ENCODE results near the gene BCKDK.
"Not testable (repeated sequence)": the region's sequence is repeated elsewhere in the genome, so short reads cannot be mapped to it uniquely, and the experiment has no call there.

Gene BCKDK

DNA sequence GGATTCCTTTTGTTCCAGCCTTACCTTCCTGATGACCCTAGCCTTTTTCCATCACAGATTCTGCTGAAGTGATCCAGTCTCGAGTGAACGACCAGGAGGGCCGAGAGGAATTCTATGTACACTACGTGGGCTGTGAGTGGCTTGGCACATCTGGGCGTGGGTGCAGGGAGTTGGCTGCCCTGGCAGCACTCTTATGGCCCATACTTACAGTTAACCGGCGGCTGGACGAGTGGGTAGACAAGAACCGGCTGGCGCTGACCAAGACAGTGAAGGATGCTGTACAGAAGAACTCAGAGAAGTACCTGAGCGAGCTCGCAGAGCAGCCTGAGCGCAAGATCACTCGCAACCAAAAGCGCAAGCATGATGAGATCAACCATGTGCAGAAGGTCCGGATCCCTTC is 11.9 kb downstream of the BCKDK start:
- no peak for DNase-seq (ENCODE audit: low read depth in 2 of 2)

DNA sequence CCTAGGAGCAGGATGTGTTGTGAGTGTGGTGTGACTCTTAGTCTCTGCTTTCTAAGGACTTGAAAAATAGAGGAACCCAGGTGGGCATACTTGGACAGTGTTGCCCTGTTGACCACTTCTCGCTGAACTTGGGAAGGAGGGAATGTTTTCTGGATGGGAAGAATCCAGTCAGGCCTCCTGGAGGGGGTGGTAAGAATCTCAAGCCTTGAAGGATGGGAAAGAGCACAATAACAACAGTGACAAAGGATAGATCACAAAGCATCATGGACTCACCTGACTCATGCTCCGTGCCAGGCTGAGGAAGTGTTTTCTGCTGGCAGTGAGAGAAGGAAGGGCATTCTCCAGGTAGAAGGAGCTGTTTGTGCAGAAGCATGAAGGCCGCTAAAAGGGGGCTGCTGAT is 17.7 kb downstream of the BCKDK start:
- no peak for DNase-seq (ENCODE audit: low read depth in 2 of 2)

DNA sequence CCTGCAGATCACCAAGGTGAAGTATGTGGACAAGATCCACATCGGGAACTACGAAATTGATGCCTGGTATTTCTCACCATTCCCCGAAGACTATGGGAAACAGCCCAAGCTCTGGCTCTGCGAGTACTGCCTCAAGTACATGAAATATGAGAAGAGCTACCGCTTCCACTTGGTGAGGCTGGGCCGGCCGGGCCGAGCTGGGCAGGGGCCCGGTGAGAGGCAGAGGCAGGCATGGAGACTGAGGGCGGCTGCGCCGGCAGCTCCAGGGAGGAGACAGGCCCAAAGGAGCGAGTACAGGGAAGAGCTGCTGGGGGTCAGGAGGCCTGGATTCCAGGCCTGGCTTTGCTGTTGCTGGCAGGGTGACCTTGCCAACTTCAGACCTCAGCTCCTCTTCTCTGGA is 19.0 kb downstream of the BCKDK start:
- no peak for DNase-seq (ENCODE audit: low read depth in 2 of 2)

DNA sequence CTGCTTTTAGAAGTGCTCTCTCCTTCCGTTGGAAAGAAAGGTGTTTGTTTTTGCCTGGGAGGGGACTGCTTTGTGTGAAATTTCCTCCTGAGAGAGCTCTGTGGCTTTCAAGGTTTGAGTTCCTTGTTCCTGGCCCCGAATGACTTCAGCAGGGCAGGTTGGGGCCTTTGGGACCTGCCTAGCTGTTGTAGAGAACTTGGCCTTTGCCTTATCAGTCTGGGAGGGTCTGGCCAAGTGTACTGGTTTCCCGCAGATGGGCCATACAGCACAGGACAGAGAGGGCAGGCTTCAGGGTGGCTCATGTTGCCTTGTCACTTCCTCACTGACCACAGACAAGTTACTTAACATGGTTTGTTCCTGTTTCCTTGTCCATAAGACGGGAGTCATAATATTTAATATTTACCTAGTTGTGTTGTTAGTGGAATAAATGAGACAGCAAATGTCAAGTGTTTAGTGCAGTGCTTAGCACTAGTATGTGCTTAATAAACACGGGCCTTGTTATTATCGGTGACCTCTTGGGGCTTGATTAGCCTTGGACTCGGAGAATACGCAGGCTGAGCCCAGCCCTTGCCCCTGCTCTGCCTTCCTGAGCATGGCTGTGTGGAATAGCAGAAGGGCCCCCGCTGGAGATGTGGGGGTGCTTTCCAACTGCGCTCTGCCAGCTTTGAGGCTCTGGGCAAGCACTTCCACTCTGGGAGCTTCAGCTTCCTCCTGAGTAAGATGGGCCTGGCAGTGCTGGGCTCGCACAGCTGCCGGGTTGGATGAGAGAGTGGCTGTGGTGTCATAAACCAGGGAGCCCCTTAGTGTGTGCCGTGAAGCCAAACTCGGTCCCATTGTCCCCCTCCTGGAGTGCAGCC is 20.8 kb downstream of the BCKDK start:
- DNase-seq (ENCODE audit: low read depth in 2 of 2) = no peak

DNA sequence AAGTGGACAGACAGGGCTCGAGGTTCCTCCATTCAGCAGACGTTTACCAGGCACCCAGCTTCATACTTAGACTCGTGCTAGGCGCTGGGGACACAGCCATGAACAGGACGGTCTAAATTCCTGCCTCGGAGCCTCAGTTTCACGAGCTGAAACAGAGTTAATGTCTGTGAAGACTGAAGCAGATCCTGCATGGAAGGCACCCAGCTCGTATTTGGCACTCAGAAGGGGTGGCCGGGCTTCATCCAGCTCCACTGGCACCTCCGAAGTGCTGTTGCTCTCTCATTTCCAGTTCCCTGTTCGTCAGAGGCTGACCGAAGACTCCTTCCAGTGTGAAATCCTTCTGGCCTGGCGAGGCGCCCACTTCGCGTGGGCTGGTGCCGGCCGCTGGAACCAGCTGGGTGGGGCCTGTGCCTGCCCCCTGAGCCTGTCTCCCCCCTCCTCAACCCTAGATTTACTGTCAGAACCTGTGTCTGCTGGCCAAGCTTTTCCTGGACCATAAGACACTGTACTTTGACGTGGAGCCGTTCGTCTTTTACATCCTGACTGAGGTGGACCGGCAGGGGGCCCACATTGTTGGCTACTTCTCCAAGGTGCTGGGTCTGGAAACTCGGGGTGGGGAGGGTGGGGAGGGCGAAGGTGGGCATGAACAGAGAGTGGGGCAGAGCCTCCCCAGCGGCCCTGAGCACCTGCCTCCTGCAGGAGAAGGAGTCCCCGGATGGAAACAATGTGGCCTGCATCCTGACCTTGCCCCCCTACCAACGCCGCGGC is 21.6 kb downstream of the BCKDK start:
- no peak for DNase-seq (ENCODE audit: low read depth in 2 of 2)

DNA sequence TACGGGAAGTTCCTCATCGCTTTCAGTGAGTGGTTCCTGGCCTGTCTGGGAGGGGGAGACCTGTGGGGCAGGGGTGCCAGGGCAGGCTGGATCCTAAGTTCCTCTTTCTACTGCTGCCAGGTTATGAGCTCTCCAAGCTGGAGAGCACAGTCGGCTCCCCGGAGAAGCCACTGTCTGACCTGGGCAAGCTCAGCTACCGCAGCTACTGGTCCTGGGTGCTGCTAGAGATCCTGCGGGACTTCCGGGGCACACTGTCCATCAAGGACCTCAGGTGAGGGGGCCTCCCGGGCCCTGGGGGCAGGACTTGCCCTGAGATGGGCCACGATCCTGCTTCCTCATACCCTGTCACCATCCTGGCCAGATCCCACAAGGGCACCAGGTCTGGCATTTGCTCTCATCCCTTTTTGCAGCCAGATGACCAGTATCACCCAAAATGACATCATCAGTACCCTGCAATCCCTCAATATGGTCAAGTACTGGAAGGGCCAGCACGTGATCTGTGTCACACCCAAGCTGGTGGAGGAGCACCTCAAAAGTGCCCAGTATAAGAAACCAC is 22.2 kb downstream of the BCKDK start:
- DNase-seq (ENCODE audit: low read depth in 2 of 2) = no peak

DNA sequence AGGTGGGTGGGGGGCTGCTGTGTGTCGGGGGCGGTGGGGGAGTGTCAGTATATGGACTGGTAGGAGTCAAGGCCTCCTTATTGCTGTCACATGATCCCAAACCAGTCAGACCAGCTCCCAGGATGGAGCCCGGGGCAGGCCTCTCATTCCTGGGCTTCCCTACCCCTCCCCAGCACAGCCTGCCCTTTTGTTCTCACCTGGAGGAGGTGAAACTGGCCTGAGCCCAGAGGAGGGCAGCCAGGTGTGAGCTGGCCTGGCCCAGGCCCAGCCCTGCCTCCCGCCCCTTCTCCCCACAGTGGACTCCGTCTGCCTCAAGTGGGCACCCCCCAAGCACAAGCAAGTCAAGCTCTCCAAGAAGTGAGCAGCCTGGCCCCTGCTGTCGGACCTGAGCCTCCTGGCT is 22.7 kb downstream of the BCKDK start:
- no peak for DNase-seq (ENCODE audit: low read depth in 2 of 2)

DNA sequence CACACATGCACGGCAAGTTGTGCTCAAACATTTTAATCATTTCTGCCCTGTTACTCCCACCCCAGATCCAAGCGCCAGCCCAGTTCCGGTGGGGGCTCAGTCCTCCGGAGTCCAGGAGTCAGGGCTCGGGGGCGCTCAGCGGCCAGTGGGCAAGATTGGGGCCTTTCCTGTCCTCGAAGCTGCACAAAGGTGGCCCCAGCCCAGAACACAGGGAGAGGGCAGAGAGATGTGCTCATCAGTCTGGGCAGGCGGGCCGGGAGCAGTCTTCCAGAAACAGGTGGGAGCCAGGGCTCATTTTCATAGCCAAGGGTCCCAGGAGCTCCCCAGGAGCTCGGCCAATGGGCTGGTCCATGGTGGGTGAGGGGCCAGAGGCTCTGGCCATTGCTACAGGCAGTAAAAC is 23.2 kb downstream of the BCKDK start:
- DNase-seq (ENCODE audit: low read depth in 2 of 2) = no peak

DNA sequence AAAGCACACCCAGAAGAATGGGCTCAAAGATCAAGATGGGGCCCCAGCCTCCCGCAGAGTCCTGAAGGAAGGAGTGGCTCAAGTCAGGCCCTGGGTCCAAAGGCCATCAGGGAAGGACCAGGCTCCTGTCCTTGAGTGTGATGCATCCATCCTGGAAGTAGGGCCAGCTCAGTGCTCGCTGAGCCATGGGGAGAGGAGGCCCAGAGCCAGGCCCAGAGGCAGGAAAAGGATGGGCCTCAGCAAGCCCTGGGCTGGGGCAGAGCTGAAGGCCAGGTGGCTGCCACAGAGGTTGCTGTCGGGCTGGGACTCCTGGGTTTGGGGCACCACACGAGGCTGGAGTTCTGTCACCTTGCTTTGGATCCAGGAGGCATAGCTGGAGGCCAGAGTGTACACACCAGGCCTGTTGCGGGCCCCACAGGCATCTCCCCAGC is 23.7 kb downstream of the BCKDK start:
- DNase-seq (ENCODE audit: low read depth in 2 of 2) = no peak

DNA sequence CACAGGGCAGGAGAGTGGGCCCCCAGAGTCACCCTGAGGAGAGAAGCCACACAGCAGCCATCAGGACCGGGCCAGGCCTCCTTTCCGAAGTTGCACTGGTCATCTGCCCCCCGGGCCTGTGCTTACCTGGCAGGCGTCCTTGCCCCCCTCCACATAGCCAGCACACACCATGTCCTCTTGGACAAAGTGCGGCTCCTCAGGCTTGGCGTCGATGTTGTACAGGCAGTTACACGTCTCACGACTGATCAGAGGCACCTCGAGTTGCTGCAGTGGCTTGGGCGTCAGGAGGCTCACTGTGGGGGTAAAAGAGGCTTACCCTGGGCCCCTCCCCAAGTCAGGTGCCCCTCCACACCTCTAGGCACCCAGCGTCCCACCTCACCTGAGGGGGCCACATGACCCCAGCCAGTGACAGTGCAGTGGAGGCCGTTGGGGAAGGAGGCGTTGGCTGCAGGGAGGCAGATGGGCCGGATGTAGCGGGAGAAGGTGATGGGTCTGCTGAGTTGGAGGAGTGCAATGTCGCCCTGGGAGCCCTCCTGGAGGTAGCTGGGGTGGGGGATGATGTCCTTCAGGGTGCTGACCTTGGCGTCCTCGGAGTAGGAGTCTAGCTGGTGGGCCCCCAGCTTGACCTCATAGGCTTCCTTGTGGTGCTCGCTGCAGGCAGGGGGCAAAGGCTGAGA is 24.3 kb downstream of the BCKDK start:
- no peak for DNase-seq (ENCODE audit: low read depth in 2 of 2)

DNA sequence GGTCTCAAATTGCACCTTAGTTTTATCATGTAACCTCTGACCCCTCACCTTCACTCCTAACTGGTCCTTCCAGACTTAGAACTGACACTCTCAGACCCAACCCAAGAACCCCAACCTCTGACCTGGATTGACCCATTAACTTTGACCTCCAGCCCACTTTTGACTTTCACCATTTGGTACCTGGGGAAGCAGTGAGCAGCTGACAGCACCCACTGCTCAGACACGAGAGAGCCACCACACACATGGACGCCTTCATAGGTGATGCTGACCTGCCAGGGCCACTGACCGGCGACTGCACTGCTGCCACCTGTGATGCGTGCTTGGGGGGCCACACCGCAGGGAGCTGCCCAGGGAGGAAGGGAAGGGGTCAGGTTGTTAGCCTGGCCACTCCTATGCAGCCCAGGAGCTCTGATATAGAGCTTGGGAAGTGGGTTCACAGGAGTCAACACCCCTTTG is 24.9 kb downstream of the BCKDK start:
- no peak for DNase-seq (ENCODE audit: low read depth in 2 of 2)

DNA sequence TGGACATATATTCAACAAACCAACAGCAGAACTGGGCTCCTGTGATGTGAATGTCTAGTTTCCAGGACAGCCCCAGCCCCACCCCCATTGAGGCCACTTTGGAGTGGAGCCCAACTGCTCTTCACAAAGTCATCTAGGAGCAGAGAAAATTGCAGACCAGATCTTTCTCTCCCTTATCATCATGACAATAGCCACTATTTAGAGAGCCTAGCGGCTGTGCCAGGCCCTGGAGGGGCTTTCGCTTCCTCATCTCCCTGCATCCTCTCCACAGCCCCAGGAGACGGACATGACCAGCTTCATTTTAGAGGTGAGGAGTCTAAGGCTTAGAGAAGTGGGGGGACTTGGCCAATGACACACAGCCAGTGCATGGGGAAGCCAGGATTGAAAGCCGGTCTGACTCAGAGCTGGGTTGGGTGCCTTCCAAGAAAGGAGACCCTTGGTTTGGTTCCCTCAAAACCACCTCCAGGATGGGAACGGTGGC is 25.9 kb downstream of the BCKDK start:
- no peak for DNase-seq (ENCODE audit: low read depth in 2 of 2)

DNA sequence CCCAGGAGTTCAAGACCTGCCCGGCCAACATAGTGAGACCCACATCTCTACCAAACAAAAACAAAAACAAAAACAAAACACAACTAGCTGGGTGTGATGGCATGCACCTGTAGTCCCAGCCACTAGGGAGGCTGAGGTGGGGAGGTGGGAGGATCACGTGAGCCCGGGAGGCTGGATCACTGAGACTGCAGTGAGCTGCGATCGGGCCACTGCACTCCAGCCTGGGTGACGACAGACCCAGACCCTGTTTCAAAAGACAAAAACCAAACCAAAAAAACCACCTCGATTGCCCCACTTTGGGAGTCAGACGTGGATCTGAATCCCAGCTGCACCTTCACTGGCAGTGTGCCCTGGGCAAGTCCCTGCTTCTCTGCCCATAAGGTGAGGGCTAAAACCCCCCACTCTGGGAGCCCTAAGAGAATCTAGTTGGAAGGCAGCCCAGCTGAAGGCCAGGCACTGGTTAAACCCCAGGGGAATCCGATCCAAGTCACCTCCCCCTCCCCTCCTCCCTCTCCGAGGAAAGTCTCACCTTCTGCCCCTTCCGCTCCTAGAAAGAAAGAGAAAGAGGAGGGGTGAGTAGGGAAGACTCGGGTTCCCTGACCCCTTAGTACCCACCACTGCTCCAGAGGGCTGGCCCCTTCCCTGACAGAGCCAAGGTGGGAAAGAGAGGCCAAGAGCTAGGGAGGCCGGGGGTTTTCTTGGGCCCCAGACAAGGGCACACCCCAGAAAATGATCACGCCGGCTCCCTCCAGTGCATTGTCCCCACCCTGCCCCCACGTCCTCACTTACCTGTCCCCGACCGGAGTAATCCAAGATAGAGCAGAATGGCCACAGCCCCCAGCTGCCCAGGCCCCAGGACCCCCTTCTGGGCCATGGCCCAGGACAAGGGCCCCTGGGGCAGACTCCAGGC is 26.7 kb downstream of the BCKDK start:
- DNase-seq (ENCODE audit: low read depth in 2 of 2) = no peak

DNA sequence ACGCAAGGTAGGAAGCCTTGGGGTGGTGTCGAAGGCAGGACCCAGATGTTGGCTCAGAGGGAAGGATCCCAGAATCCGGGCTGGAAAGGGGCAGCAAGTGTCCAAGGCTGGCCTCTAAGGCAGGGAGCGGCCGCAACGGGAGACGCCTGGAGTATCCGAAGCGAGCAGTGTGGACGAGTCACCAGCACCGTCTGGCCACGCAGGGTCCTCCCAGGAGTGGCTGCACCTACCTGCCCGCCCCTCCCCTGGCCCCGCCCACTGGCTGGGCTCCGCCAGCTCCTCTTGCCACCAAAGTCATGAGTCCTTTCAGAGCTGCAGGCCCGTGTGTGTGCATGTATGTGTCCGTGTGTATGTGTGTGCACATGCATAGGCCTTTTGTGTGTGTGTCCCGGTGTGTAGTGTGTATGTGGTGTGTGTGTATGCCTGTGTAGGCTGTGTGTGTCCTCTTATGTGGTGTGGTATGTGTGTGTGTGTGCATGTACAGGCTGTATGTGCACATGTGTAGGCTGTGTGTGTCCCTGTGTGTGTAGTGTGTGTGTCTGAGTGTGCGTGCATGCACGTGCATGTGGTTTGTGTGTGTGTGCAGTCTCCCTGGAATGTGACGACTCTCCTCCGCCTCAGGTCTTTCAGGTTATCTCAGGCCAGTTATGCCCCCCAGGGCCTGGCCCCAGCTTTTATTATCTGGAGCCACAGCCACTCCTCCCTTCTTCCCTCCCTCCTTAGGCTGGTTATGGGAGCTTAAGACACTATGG is 27.5 kb downstream of the BCKDK start, which contains the start of gene PRSS8:
Gene PRSS8, minus strand, starts transcription at position 193 of the 752 bp plus-strand sequence. CDS start 229 bp downstream, outside the sequence.
- no peak for DNase-seq (ENCODE audit: low read depth in 2 of 2)

DNA sequence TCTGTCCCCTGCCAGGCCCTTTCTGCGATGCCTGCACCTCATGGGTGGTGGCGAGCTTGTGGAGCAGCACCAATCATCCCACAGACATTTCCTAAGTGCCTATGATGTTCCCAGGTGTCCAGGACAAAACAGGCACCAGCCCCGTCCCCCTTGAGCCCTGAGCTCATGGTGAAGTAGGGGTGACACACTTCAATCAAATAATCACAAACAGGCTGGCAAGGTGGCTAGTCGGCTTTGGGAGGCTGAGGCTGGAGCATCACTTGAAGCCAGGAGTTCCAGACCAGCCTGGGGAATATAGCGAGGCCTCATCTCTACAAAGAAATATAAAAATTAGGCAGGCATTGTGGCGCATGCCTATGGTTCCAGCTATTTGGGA is 28.1 kb downstream of the BCKDK start:
- no peak for DNase-seq (ENCODE audit: low read depth in 2 of 2)

DNA sequence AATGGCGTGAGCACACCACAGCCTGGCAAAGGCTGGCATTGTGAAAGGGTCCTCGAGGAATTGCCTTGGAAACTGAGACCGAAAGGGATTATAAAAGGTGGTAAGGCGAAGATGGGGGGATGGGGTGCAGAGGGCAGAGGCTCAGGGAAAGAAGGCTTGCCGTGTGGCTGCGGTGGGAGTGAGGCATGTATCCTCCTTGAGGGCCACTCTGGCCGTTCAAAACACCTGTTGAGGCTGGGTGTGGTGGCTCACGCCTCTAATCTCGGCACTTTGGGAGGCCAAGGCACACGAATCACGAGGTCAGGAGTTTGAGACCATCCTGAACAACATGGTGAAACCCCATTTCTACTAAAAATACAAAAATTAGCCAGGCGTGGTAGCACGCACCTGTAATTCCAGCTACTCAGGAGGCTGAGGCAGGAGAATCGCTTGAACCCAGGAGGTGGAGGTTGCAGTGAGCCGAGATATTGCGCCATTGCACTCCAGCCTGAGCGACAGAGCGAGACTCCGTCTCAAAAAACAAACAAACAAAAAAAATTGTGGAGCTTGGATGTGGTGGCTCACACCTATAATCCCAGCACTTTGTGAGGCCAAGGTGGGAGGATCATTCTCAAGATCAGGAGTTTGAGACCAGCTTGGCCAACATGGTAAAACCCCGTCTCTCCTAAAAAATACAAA is 28.8 kb downstream of the BCKDK start:
- DNase-seq (ENCODE audit: low read depth in 2 of 2) = not testable (repeated sequence)

DNA sequence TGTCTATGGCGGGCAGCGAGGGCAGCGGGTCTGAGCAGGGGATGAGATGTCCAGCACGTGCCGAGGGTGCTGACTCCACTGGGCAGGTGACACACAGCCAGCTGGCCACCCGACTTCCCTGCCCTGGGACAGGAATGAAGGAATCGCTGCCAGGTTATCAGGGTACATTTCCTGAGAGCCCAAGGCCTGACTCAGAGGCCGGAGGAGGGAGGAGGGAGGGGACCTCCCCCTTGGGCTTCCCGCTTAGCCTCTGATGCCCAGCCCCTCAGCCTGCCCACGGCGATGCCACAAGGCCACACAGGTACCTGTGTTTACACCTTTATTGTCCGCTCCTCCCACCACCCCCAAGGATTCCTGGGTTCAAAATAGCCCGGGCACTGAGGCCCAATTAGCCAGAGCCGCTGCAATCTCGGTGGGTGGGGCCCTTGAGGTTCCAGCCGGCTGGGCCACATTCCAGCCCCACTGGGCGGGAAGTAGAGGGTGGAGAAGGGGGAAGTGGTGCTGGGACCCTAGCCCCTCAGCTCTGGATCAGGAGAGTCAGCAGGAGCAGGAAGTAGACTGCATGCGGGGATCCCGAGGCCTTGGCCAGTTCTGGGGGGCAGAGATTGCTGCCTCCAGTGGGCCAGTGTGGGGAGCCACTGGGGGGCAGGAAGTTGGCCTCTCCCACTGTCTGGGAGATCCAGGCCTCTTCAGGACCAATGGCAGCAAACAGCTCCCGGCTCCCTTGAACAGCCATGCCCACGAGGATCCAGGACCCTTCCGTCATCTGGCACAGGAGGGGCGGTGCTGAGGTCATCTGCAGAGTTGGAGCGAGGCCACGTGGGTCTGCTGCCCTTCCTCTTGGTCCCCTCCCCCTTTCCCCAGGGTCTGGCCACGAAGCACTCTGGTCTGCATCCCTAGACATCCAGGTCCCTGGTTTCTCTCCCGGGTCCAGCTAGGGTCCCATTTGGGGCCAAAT is 30.7 kb downstream of the BCKDK start:
- DNase-seq (ENCODE audit: low read depth in 2 of 2) = no peak

DNA sequence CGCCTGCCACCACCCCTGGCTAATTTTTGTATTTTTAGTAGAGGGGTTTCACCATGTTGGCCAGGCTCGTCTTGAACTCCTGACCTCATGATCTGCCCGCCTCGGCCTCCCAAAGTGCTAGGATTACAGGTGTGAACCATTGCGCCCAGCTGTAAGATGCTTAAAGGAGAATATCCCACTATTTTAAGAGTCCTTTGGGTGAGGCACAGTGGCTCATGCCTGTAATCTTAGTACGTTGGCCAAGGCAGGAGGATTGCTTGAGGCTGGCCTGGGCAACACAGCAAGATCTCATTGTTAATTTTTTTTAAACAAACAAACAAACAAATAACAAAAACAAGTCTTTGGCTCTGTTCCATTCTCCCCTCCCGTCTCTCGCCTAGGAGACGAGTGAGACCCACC is 32.9 kb downstream of the BCKDK start:
- DNase-seq (ENCODE audit: low read depth in 2 of 2) = not testable (repeated sequence)
